HepG2 (cell line): ENCODE data around the gene HSD17B11. TPM values are rescaled to one million over a fixed set of nuclear protein-coding genes. Genes with fewer than 3 reads are reported as not detected.

Experiments
- AGO1 ChIP-seq: fragments of 200-400 bp; formaldehyde crosslinking; IDR thresholded peaks from 2 replicates; pipeline ENCODE4 v1.6.1; 2017; ENCODE audit warnings: mild to moderate bottlenecking, low read depth, low read length, moderate library complexity; ENCODE audit not compliant: poor library complexity, severe bottlenecking
- ATF5 ChIP-seq: sonication (generic); formaldehyde crosslinking; IDR thresholded peaks from 2 replicates; pipeline ENCODE4 v1.4.0; 2020; ENCODE audit warnings: mild to moderate bottlenecking, low read depth, missing genetic modification reagents
- CHD4 ChIP-seq: fragments of 200-600 bp; sonication (generic); IDR thresholded peaks from 2 replicates; pipeline ENCODE4 v1.7.0; 2017; ENCODE audit warnings: mild to moderate bottlenecking, low read length, borderline replicate concordance
- FOXA3 ChIP-seq: IDR thresholded peaks from 2 replicates; pipeline ENCODE4 v1.6.1; 2016; ENCODE audit warnings: missing genetic modification reagents, missing compliant biosample characterization
- FOXK2 ChIP-seq: fragments of 450-650 bp; IDR thresholded peaks from 2 replicates; pipeline ENCODE4 v1.6.1; 2016
- HOMEZ ChIP-seq: IDR thresholded peaks from 2 replicates; pipeline ENCODE4 v1.6.1; 2016; ENCODE audit warnings: low read depth
- JUND ChIP-seq: sonication (generic); formaldehyde crosslinking; IDR thresholded peaks from 2 replicates; pipeline ENCODE4 v1.8.0; 2022; ENCODE audit warnings: mild to moderate bottlenecking, missing genetic modification reagents
- KDM3A ChIP-seq: IDR thresholded peaks from 2 replicates; pipeline ENCODE4 v1.6.1; 2018; ENCODE audit warnings: low read depth, missing compliant biosample characterization
- KLF6 ChIP-seq: IDR thresholded peaks from 2 replicates; pipeline ENCODE4 v1.8.0; 2016; ENCODE audit warnings: missing biosample characterization, missing genetic modification reagents
- MBD4 ChIP-seq: IDR thresholded peaks from 2 replicates; pipeline ENCODE4 v1.6.1; 2012; ENCODE audit warnings: low read length, inconsistent platforms, borderline replicate concordance
- NFYC ChIP-seq: IDR thresholded peaks from 2 replicates; pipeline ENCODE4 v1.6.1; 2016; ENCODE audit warnings: missing genetic modification reagents, missing compliant biosample characterization
- PATZ1 ChIP-seq: sonication (generic); formaldehyde crosslinking; IDR thresholded peaks from 2 replicates; pipeline ENCODE4 v1.4.0; 2020; ENCODE audit warnings: missing genetic modification reagents
- PBX3 ChIP-seq: sonication (generic); formaldehyde crosslinking; IDR thresholded peaks from 2 replicates; pipeline ENCODE4 v1.8.1; 2023; ENCODE audit warnings: missing genetic modification reagents, inconsistent platforms, borderline replicate concordance
- RBM22 ChIP-seq: fragments of 200-400 bp; formaldehyde crosslinking; optimal IDR thresholded peaks from 2 replicates; pipeline ENCODE3; 2017; ENCODE audit warnings: mild to moderate bottlenecking, low read length, moderate library complexity
- THAP8 ChIP-seq: sonication (generic); formaldehyde crosslinking; IDR thresholded peaks from 2 replicates; pipeline ENCODE4 v1.5.1; 2020; ENCODE audit warnings: missing genetic modification reagents, mild to moderate bottlenecking, borderline replicate concordance
- ZC3H13 ChIP-seq: sonication (generic); formaldehyde crosslinking; IDR thresholded peaks from 2 replicates; pipeline ENCODE4 v1.8.1; 2023; ENCODE audit warnings: mild to moderate bottlenecking, missing genetic modification reagents, moderate library complexity
- ZNF121 ChIP-seq: sonication (generic); formaldehyde crosslinking; IDR thresholded peaks from 2 replicates; pipeline ENCODE4 v1.5.0; 2020; ENCODE audit warnings: mild to moderate bottlenecking, missing genetic modification reagents
- ZNF124 ChIP-seq: sonication (generic); formaldehyde crosslinking; IDR thresholded peaks from 2 replicates; pipeline ENCODE4 v1.4.0; 2020; ENCODE audit warnings: missing genetic modification reagents
- ZNF503 ChIP-seq: sonication (generic); formaldehyde crosslinking; IDR thresholded peaks from 2 replicates; pipeline ENCODE4 v1.4.0; 2020; ENCODE audit warnings: missing genetic modification reagents
- ZNF547 ChIP-seq: sonication (generic); formaldehyde crosslinking; IDR thresholded peaks from 2 replicates; pipeline ENCODE4 v1.5.1; 2020; ENCODE audit warnings: mild to moderate bottlenecking, missing genetic modification reagents
- ZNF564 ChIP-seq: sonication (generic); formaldehyde crosslinking; IDR thresholded peaks from 2 replicates; pipeline ENCODE4 v1.8.1; 2023; ENCODE audit warnings: mild to moderate bottlenecking, missing genetic modification reagents
- ZNF598 ChIP-seq: sonication (generic); formaldehyde crosslinking; IDR thresholded peaks from 2 replicates; pipeline ENCODE4 v1.5.1; 2020; ENCODE audit warnings: mild to moderate bottlenecking, missing genetic modification reagents, borderline replicate concordance
- ZNF749 ChIP-seq: sonication (generic); formaldehyde crosslinking; IDR thresholded peaks from 2 replicates; pipeline ENCODE4 v1.8.0; 2022; ENCODE audit warnings: mild to moderate bottlenecking, missing genetic modification reagents, moderate library complexity, borderline replicate concordance
- polyA plus RNA-seq, 8 experiments: library from polyadenylated mRNA; depleted of rRNA in 3 of 8; stranded (reverse) in 7 of 8; unstranded in 1 of 8; fragments of >200 nt; fragmentation: Illumina TruSeq in 4 of 8; extraction: Trizol in 4 of 8; gene quantifications; 2 replicates each; pipeline versions ENCODE4 v1.2.1 to v1.2.3, GENCODE V29; 2011 to 2016; ENCODE audit warnings: low read depth in 4 of 8, missing spikeins in 1 of 8, mixed read lengths in 1 of 8; ENCODE audit not compliant: insufficient read depth in 1 of 8
- total RNA-seq, 5 experiments: library from RNA; depleted of rRNA; stranded (reverse); fragments of >200 nt; fragmentation: Illumina TruSeq; extraction: Trizol; gene quantifications; 2 replicates each; pipeline ENCODE4 v1.2.3, GENCODE V29; 2016; ENCODE audit warnings: low read depth in 1 of 5

HSD17B11 gene
- total and polyA plus RNA-seq, 2 of the 13 experiments (the other 11 are each of a cell fraction or from before 2014, with no cell fraction given), result 121 to 158 TPM

- TF ChIP-seq PATZ1 (CRISPR knock-in tag) (peak; percentile 57; the same call in 1 of the 2 replicates), ZNF564 (CRISPR knock-in tag) (no peak), PBX3 (no peak), ATF5 (CRISPR knock-in tag) (no peak), ZNF503 (peak; percentile 82), FOXA3 (CRISPR knock-in tag) (peak; percentile 93), CHD4 (no peak; the same call in 1 of the 2 replicates), HOMEZ (CRISPR knock-in tag) (peak; percentile 61; the same call in 1 of the 2 replicates), ZNF749 (no peak), RBM22 (no peak), ZC3H13 (CRISPR knock-in tag) (no peak), ZNF547 (no peak), JUND (CRISPR knock-in tag) (no peak), ZNF121 (CRISPR knock-in tag) (no peak), AGO1 (no peak), ZNF598 (no peak), ZNF124 (CRISPR knock-in tag) (no peak), MBD4 (no peak), KDM3A (CRISPR knock-in tag) (no peak), KLF6 (CRISPR knock-in tag) (no peak), NFYC (CRISPR knock-in tag) (no peak), THAP8 (CRISPR knock-in tag) (no peak), FOXK2 (peak; percentile 6; the same call in 1 of the 2 replicates)
These were observed 28.7 kb upstream of the HSD17B11 start (continued) for GRCh38 chr4:87419578-87420249.
